GM12872 (cell line): ENCODE measurements around the gene TNS2.

Source experiments
- CTCF ChIP-seq: IDR thresholded peaks from 3 replicates; pipeline ENCODE4 v1.5.1; 2011; ENCODE audit warnings: low read depth, mild to moderate bottlenecking, low read length, moderate library complexity; ENCODE audit not compliant: insufficient read depth

TNS2 gene

GRCh38 chr12:53034459-53034858, 15.4 kb upstream of the TNS2 start:
- TF ChIP-seq CTCF = no peak

GRCh38 chr12:53036802-53037201, 13.1 kb upstream of the TNS2 start:
- TF ChIP-seq CTCF = no peak

- no peak for TF ChIP-seq CTCF
Observed at GRCh38 chr12:53039851-53040250, 10.0 kb upstream of the TNS2 start.

GRCh38 chr12:53042607-53043454, 7.0 kb upstream of the TNS2 start:
- TF ChIP-seq CTCF = no peak

- TF ChIP-seq CTCF = no peak
Observed at GRCh38 chr12:53044052-53044581, 5.7 kb upstream of the TNS2 start.

GRCh38 chr12:53044896-53045695, 4.8 kb upstream of the TNS2 start:
- no peak for TF ChIP-seq CTCF

GRCh38 chr12:53045696-53046045, 4.2 kb upstream of the TNS2 start:
- TF ChIP-seq CTCF = no peak
